GM12878 (cell line): ENCODE data around the gene QSOX1. TPM values are rescaled to one million over a fixed set of nuclear protein-coding genes. Genes with fewer than 3 reads are reported as not detected.

Source experiments
- ATAC-seq: fragments of 200-7000 bp; cut with Tn5 transposase; 3 replicates; pipeline ENCODE4 v1.9.1; 2020; ENCODE audit warnings: mild to moderate bottlenecking, moderate library complexity
- BruUV-seq: library from RNA; stranded (reverse); fragments of 400-500 nt; replicated peaks from 2 replicates; lab custom pipeline; 2021; lab: Mats Ljungman, UMichigan
- CTCF ChIA-PET: fragments of 300-600 bp; sonication (Branson Sonifier 250); formaldehyde crosslinking; extraction: SDS; loops from one replicate; lab custom pipeline; 2021; ENCODE audit warnings: inconsistent platforms; lab: Yijun Ruan, JAX
- POLR2A ChIA-PET: fragments of 350-600 bp; formaldehyde crosslinking; extraction: SDS; loops from one replicate; lab custom pipeline; 2021; ENCODE audit warnings: inconsistent platforms; lab: Charles Lee
- RAD21 ChIA-PET: fragments of 300-600 bp; sonication (Branson Sonifier 250); formaldehyde crosslinking; loops from one replicate; lab custom pipeline; 2023; ENCODE audit warnings: antibody characterized with exemption; ENCODE audit not compliant: unreplicated experiment; lab: Charles Lee
- SMC1A ChIA-PET: fragments of 300-600 bp; sonication (Branson Sonifier 250); formaldehyde crosslinking; loops from one replicate; lab custom pipeline; 2023; ENCODE audit not compliant: unreplicated experiment, uncharacterized antibody; lab: Charles Lee
- DNase-seq: peaks from one replicate; pipeline ENCODE4 v3.0.0-alpha.2; 2011; ENCODE audit warnings: low read depth, low spot score
- FAIRE-seq: peaks from 3 replicates; lab custom pipeline; 2011; peaks lifted over from hg19 to GRCh38; lab: Jason Lieb, UNC
- H2AFZ ChIP-seq: 2 replicates; pipeline ENCODE4 v1.6.0; 2011; ENCODE audit warnings: low read depth, low read length, control low read depth; ENCODE audit not compliant: control insufficient read depth
- H3K27ac ChIP-seq: 2 replicates; pipeline ENCODE4 v1.5.1; 2011; ENCODE audit warnings: control low read depth; ENCODE audit not compliant: control insufficient read depth, insufficient read depth
- H3K27me3 ChIP-seq, 2 experiments: replicated peaks in 1 of 2; 2 replicates each; pipeline versions ENCODE4 v1.6.0 to v1.6.1; 2011; ENCODE audit warnings: low read length in 1 of 2; ENCODE audit not compliant: control insufficient read depth in 2 of 2, insufficient read depth in 2 of 2
- H3K36me3 ChIP-seq, 2 experiments: 2 replicates each; pipeline ENCODE4 v1.5.1; 2011; ENCODE audit warnings: low read length in 1 of 2; ENCODE audit not compliant: control insufficient read depth in 2 of 2, insufficient read depth in 2 of 2
- H3K4me1 ChIP-seq: 2 replicates; pipeline ENCODE4 v1.6.1; 2011; ENCODE audit warnings: mild to moderate bottlenecking, low read length, moderate library complexity, mixed read lengths; ENCODE audit not compliant: control insufficient read depth, insufficient read depth
- H3K4me2 ChIP-seq: 2 replicates; pipeline ENCODE4 v1.6.0; 2011; ENCODE audit warnings: control low read depth; ENCODE audit not compliant: control insufficient read depth, insufficient read depth
- H3K4me3 ChIP-seq: fragments of 200-600 bp; sonication (generic); 2 replicates; pipeline ENCODE4 v1.5.1; 2016
- H3K79me2 ChIP-seq: 2 replicates; pipeline ENCODE4 v1.6.0; 2011; ENCODE audit warnings: low read length; ENCODE audit not compliant: control insufficient read depth, insufficient read depth
- H3K9ac ChIP-seq: 2 replicates; pipeline ENCODE4 v1.8.0; 2011; ENCODE audit warnings: low read length, control low read depth, mixed read lengths; ENCODE audit not compliant: control insufficient read depth, insufficient read depth
- H3K9me3 ChIP-seq: replicated peaks from 3 replicates; pipeline ENCODE4 v1.5.1; 2011; ENCODE audit warnings: mild to moderate bottlenecking, low read length; ENCODE audit not compliant: control insufficient read depth, insufficient read depth
- H4K20me1 ChIP-seq: 2 replicates; pipeline ENCODE4 v1.6.0; 2011; ENCODE audit not compliant: control insufficient read depth, insufficient read depth
- CEBPZ ChIP-seq: fragments of 150-350 bp; IDR thresholded peaks from 2 replicates; pipeline ENCODE4 v1.6.1; 2016; ENCODE audit warnings: low read depth, low read length
- E2F4 ChIP-seq: IDR thresholded peaks from 2 replicates; pipeline ENCODE4 v1.6.1; 2012; ENCODE audit warnings: low read depth, low read length, improper control_type of control experiment
- GABPA ChIP-seq: IDR thresholded peaks from 2 replicates; pipeline ENCODE4 v1.6.1; 2014; ENCODE audit warnings: antibody characterized with exemption, low read depth, mild to moderate bottlenecking, inconsistent platforms
- KDM1A ChIP-seq: fragments of 200-600 bp; sonication (generic); IDR thresholded peaks from 2 replicates; pipeline ENCODE4 v1.6.1; 2016; ENCODE audit warnings: borderline replicate concordance
- SREBF2 ChIP-seq: IDR thresholded peaks from 2 replicates; pipeline ENCODE4 v1.6.1; 2012; ENCODE audit warnings: mild to moderate bottlenecking, low read length
- TBL1XR1 ChIP-seq: IDR thresholded peaks from 2 replicates; pipeline ENCODE4 v1.6.1; 2012; ENCODE audit warnings: low read depth, low read length, improper control_type of control experiment
- TCF3 ChIP-seq: IDR thresholded peaks from 2 replicates; pipeline ENCODE4 v1.6.1; 2012; ENCODE audit warnings: low read depth, mild to moderate bottlenecking, low read length, borderline replicate concordance; ENCODE audit not compliant: insufficient read depth
- USF1 ChIP-seq: IDR thresholded peaks from 2 replicates; pipeline ENCODE4 v1.6.1; 2011; ENCODE audit warnings: borderline replicate concordance, low read depth, mild to moderate bottlenecking, moderate library complexity, mixed read lengths, low read length; ENCODE audit not compliant: insufficient read depth; ENCODE audit errors: extremely low read length
- YY1 ChIP-seq: IDR thresholded peaks from 2 replicates; pipeline ENCODE4 v1.6.1; 2011; ENCODE audit warnings: low read depth, mild to moderate bottlenecking, low read length
- ZBTB33 ChIP-seq: fragments of 450-650 bp; IDR thresholded peaks from 2 replicates; pipeline ENCODE4 v1.6.1; 2017; ENCODE audit warnings: mild to moderate bottlenecking
- ZBTB4 ChIP-seq: fragments of 450-650 bp; formaldehyde crosslinking; IDR thresholded peaks from 2 replicates; pipeline ENCODE4 v1.4.0; 2022; ENCODE audit warnings: mild to moderate bottlenecking, moderate library complexity
- ZZZ3 ChIP-seq: IDR thresholded peaks from 2 replicates; pipeline ENCODE4 v1.6.1; 2011; ENCODE audit warnings: low read depth; ENCODE audit not compliant: control insufficient read depth, insufficient read length
- WGBS: methylation state at CpG from one replicate; pipeline ENCODE4 v1.1.6; 2016; ENCODE audit warnings: low lambda C conversion rate; ENCODE audit not compliant: insufficient replicate concordance, insufficient coverage; ENCODE audit errors: missing lambda C conversion rate; 5-methylcytosine and 5-hydroxymethylcytosine counted together
- in situ Hi-C: fragments of 300-500 bp; cut with MboI; formaldehyde crosslinking; loops from 9 replicates; pipeline ENCODE4 v1.14.3; 2018; ENCODE audit warnings: mixed read lengths
- intact Hi-C: fragments of 100-400 bp; cut with micrococcal nuclease; formaldehyde crosslinking; loops from one replicate; pipeline ENCODE4 v1.14.2; 2022; ENCODE audit not compliant: unreplicated experiment
- polyA plus RNA-seq, 11 experiments: library from polyadenylated mRNA; depleted of rRNA in 4 of 11; unstranded in 6 of 11; stranded (reverse) in 5 of 11; fragments of >200 nt; fragmentation: Nextera tagmentation in 4 of 11; fragmentation: Illumina TruSeq in 1 of 11; extraction: Ambion mirVana in 4 of 11; extraction: Trizol in 1 of 11; gene quantifications; 1 replicate in 1 of 11; 2 replicates in 10 of 11; pipeline versions ENCODE4 v1.2.1 to v1.2.3, GENCODE V29; 2011 to 2016; ENCODE audit warnings: inconsistent platforms in 2 of 11, missing spikeins in 2 of 11, low read depth in 1 of 11
- total RNA-seq, 4 experiments: library from RNA; depleted of rRNA in 3 of 4; stranded (reverse); fragments of >200 nt in 3 of 4; fragmentation: Illumina TruSeq in 1 of 4; extraction: Trizol in 1 of 4; gene quantifications; 2 replicates each; pipeline versions ENCODE4 v1.2.1 to v1.2.3, GENCODE V29; 2013 to 2021

Gene QSOX1
- total and polyA plus RNA-seq, 10 of the 15 experiments (the other 5 are each of a cell fraction or from before 2014, with no cell fraction given) = 1.8 to 31.3 (median 11.2) TPM

- H2AFZ ChIP-seq = no peak overlapping the region
- ChIA-PET SMC1A (interaction anchor here (1.7 kb wide), 1 partner anchor 67 kb away, joined by 7 read pairs; no protein-coding TSS in a partner anchor), POLR2A (no interaction called here), RAD21 (no interaction called here), CTCF (interaction anchor here (0.6 kb wide), 1 partner anchor 310 kb away, joined by 4 read pairs; no protein-coding TSS in a partner anchor)
- H3K9me3 ChIP-seq = no peaks in the 10 kb centered on the region
- no peak overlapping the region for H3K4me3 ChIP-seq
- in situ Hi-C loops = no loop called here
- no peak overlapping the region for H3K4me2 ChIP-seq
- DNase-seq (no peak), FAIRE-seq (no peak), ATAC-seq (no peak)
- H3K27ac ChIP-seq = no peak overlapping the region
- no TSS peak for BruUV-seq
- no peaks in the 10 kb centered on the region for H3K4me1 ChIP-seq
- intact Hi-C loops = no loop called here
- H3K27me3 ChIP-seq = no peaks in the 10 kb centered on the region
- peaks cover 0 to 17% of the 10 kb centered on the region in 2 experiments; a peak in 2 of 4 replicates for H3K36me3 ChIP-seq
- WGBS = 58% methylated on average over 2 of the region's 2 CpGs
- H3K9ac ChIP-seq = no peak overlapping the region
- H3K79me2 ChIP-seq = no peaks in the 10 kb centered on the region
- H4K20me1 ChIP-seq = no peaks in the 10 kb centered on the region
- no peak for TF ChIP-seq USF1
- TF ChIP-seq SREBF2 = no peak
- TF ChIP-seq KDM1A = no peak
- no peak for TF ChIP-seq YY1
- no peak for TF ChIP-seq TBL1XR1
- TF ChIP-seq GABPA = no peak
- TF ChIP-seq ZBTB33 = no peak
- no peak for TF ChIP-seq ZBTB4 (CRISPR knock-in tag)
- TF ChIP-seq E2F4 = no peak
- no peak for TF ChIP-seq ZZZ3
- TF ChIP-seq TCF3 = no peak
- TF ChIP-seq CEBPZ = no peak
Observed at GRCh38 chr1:180112091-180112490, 42.6 kb upstream of the QSOX1 start.
